Measurements from ENCODE around the gene KHSRP.
A peak's percentile ranks its signal among the peaks of the same experiment; 100 is the strongest.
"Not testable (repeated sequence)": the region's sequence is repeated elsewhere in the genome, so short reads cannot be mapped to it uniquely, and the experiment has no call there.

Gene KHSRP

GRCh38 chr19:6417713-6418561 is 6.7 kb downstream of the KHSRP start:
- no peak for DNase-seq (ENCODE audit: low read depth)

- no peak for DNase-seq (ENCODE audit: low read depth)
Observed at GRCh38 chr19:6416658-6417405, 7.8 kb downstream of the KHSRP start.

GRCh38 chr19:6415591-6416190 is 8.9 kb downstream of the KHSRP start:
- DNase-seq (ENCODE audit: low read depth) = no peak

GRCh38 chr19:6414793-6415590 is 9.6 kb downstream of the KHSRP start:
- DNase-seq (ENCODE audit: low read depth) = no peak

GRCh38 chr19:6413721-6414643 is 10.6 kb downstream of the KHSRP start:
- DNase-seq (ENCODE audit: low read depth) = no peak

- DNase-seq (ENCODE audit: low read depth) = no peak
Observed at GRCh38 chr19:6413291-6413690, 11.3 kb downstream of the KHSRP start.

GRCh38 chr19:6412447-6413091 is 12.0 kb downstream of the KHSRP start:
- no peak for DNase-seq (ENCODE audit: low read depth)

GRCh38 chr19:6412061-6412446 is 12.6 kb downstream of the KHSRP start:
- no peak for DNase-seq (ENCODE audit: low read depth)

- no peak for DNase-seq (ENCODE audit: low read depth)
Observed at GRCh38 chr19:6409346-6409745, 15.3 kb downstream of the KHSRP start.

- DNase-seq (ENCODE audit: low read depth) = no peak
Observed at GRCh38 chr19:6406401-6406800, 18.2 kb downstream of the KHSRP start.

- peak; percentile 90 for DNase-seq (ENCODE audit: low read depth)
Observed at GRCh38 chr19:6402837-6403608, 21.6 kb downstream of the KHSRP start.

- DNase-seq (ENCODE audit: low read depth) = no peak
Observed at GRCh38 chr19:6402058-6402457, 22.6 kb downstream of the KHSRP start.

- DNase-seq (ENCODE audit: low read depth) = not testable (repeated sequence)
Observed at GRCh38 chr19:6400062-6400944, 24.3 kb downstream of the KHSRP start.

- DNase-seq (ENCODE audit: low read depth) = no peak
Observed at GRCh38 chr19:6396305-6396704, 28.3 kb downstream of the KHSRP start.

- DNase-seq (ENCODE audit: low read depth) = no peak
Observed at GRCh38 chr19:6394831-6395230, 29.8 kb downstream of the KHSRP start.

GRCh38 chr19:6393983-6394412 is 30.6 kb downstream of the KHSRP start:
- no peak for DNase-seq (ENCODE audit: low read depth)

- DNase-seq (ENCODE audit: low read depth) = peak; percentile 95
Observed at GRCh38 chr19:6393074-6393982, 31.3 kb downstream of the KHSRP start, which contains the start of gene GTF2F1. Gene GTF2F1 (minus strand): TSS chr19:6393164. CDS start chr19:6392995, 169 bp downstream.
